CD4-positive, alpha-beta T cell treated with Interleukin-17A for 4 hours (primary cell): ENCODE measurements around the gene KIF12.

ENCODE experiments used
- DNase-seq: peaks from one replicate; pipeline ENCODE4 v3.0.0-alpha.2; 2020; ENCODE audit warnings: mixed read lengths

Gene KIF12

GRCh38 chr9:114123031-114123977 lies 24.2 kb upstream of the KIF12 start:
- DNase-seq, result no peak

GRCh38 chr9:114122136-114123027 lies 23.3 kb upstream of the KIF12 start:
- no peak for DNase-seq

DNA sequence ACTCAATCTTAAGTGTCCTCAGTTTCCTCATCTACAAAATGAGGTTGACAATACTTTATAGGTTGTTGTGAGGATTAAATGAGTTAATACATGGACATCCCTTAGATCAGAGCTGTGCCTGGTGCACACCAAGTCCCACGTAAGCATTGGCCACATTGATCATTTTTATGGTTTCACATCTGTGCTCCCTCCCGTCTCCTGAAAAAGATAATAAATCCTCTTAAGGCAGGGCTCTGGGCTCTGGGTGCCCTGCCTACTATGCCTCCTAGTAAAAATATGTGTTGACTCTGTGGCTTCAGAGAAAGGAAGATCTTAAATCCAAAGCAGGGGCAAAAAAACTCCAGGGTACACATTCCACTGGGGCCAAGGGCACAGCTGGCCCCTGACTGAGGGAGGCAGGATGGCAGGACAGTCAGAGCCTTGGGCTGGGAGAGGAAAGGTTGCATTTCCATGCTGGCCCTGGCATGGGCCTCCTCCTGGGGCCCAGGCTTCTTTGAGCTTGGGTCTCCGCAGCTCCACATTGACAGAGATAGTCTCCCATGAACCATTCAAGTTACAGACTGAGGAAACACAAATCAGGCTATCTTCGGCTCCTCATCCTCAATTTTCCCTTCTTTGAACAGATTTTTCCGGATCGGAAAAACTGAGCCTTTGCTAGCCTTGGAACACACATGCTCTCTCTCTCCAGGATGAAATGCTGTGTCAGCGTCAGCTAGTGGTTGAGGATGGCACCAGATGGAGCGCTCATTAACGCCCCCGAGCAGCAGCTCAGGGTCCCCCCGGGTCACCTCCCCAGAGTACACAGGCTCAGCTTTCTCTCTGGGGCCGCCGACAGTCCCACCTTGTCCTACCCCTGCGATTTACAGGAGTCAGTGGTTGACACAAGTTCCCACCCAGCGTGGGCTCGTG lies 22.4 kb upstream of the KIF12 start:
- DNase-seq, result no peak

- DNase-seq, result no peak
Measured at GRCh38 chr9:114120192-114121014, 21.3 kb upstream of the KIF12 start.

DNA sequence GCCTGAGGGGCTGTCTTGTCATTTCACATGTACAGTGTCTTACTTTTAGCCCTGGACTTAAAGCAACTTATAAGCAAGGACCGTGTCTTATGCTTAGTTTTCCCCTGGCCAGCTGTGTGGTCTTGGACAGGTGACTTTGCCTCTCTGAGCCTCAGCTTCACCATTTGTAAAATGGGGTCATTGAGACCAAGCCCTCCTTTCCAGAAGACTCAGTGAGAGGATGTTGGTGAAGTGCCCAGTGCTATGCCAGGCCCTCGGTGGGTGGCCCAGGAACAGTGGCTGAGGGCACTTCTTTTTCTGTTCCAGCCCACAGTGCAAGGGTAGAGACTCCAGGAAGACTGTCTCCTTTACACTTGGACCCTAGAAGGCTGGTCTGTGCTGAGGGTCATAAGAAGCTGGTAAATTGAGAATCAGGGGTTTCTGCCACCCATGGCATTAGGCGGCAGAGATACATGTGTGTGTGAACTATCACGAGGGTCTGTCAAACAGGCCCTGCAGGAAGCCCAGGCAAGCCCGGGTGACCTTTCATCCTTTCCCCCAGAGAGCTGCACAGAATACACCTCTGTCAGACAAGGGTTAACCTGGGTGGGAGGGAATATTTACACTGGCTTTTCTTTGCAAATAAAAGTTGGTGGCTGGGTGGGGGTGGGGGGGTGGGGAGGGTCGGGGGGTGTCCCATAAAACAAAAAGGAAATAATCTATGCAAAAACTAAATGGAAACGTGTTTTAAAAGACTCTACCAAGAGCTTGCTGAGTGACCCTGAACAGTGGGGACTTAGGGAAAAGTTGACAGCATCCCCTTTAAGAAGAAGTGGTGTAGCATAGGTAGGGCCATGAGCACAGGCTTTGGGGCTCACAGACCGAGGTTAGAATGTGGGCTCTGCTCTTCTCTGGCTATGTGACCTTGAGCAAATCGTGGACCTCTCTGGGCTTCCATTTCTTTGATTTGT lies 20.4 kb upstream of the KIF12 start:
- no peak for DNase-seq

DNA sequence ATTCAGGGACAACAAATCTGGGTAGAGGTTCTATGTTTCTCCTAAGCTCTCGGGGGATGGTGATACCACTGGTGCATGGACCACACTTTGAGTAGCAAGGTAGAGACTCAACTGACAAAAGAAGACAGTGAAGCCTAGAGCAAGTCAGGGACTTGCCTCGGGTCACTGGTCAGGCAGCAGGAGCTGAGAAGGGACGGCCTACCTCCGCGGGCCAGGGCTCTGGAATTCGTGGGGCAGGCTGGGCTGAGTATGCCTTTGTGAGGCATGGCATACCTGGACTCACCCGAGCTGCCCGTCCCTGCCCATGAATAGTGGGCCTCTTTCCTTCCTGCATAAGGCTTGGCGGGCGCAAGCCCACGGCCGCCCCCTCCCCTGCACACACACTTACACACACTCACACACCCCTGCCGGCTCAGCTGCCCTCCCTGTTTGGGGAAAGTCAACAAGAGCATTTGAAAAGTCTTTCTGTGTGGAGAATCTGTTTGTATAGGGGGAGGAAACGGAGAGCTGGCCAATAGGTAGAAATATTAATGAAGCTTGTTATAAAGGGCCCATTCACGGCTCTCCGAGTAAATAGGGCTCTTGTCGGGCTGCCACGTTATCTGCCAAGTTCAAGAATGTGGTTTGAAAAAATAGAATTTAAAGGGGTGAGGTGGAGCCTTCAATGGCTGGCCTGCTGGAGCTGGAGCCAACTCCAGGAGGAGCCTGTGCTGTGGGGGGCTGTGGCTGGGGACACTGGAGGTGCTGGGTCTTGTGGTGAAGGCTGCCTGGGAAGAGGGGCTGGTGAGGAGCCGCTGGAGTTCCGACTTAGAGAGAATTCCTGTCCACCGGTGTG lies 19.1 kb upstream of the KIF12 start:
- DNase-seq, result no peak

DNA sequence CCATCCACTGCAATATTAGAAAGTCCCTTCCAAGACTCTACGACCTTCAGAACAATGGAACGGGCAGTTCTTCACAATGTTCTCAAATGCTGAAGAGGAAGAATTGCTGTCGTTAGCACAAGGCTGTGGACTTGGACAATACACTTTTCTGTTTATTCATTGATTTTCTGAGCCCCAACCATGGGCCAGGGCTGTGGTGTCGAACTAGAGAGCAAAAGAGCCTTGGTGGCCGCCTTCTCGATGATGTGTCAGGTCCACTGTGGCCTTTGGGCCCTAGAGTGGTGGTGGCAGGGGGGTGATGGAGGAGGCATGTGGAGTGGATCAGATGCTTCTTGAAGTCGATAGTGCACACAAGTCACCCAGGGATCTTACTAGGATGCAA lies 18.5 kb upstream of the KIF12 start:
- no peak for DNase-seq

GRCh38 chr9:114116126-114116747 lies 17.1 kb upstream of the KIF12 start:
- no peak for DNase-seq

DNA sequence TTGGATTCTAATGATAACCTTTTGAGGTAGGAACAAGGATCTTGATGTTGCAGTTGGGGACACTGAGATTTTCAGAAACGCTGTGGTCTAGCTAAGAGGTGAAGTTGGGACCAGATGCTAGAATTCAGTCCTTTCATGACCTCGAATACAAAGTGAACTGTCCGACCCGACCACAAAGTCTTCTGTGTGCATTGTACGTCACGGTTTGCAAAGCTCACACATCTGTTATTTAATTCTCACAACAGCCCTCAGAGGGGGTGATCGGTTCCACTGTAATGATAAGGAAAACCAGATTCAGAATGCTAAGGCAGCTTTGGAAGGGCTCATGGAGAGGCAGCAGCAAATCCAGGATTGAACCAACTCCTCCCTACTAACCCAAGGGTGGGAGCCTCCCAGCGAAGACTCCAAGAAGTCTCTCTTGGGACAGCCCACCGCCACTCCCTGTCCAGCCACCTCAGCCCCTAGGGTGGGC lies 16.6 kb upstream of the KIF12 start:
- no peak for DNase-seq

- no peak for DNase-seq
Measured at GRCh38 chr9:114114364-114114763, 15.3 kb upstream of the KIF12 start.

DNA sequence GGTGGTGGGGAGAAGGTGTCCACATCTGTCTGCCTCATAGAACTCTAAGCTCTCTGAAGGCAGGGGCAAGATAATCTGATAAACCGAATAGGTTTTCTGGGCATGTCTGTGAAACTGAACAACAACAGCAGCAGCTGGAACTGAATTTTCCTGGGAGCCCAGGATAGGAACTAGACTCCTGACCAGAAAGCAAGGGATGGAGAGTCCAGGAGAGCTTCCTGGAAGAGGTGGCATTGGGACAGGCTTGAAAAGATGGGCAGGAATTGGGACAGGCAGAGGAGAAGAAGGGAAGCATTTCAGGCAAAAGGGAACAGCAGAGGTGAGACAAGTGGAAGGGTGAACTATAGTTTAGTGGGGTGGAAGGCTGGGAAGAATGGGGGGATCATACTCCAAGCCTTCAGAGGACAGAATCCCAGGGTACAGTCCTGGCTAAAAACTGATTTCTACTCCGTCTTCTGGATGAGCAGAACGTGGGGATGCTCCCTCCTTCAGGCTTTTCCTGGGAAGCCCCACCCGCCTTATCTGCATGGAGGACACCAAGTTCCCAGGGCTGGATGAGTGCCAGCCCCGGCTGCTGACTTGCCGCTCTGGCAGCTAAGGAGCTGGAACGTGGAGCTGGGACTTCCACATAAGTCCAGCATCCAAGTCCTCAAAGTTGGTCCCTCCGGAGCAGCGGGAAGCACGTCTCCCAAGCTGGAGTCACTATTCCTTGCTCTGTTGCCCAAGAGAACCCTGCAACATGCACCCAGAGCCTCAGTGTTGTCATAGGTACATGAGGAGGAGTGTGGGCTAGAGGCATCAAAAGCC lies 13.9 kb upstream of the KIF12 start:
- no peak for DNase-seq

DNA sequence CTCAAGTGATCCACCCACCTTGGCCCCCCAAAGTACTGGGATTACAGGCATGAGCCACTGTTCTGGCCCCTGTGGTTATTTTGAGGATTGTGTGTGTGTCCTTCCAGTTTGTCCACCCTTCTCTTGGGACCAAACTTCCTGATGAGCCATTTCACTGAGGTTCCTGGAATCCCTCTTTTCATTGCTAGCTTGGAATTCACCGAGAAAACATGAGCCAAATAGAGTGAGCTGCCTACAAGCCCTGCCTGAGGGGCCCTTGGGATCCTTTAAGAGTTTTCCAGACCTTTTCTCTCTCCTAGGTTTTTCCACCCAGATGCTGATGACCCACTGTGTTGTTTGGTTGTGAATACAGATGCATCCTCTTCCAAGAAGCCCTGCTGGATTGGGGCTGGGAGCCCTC lies 13.2 kb upstream of the KIF12 start:
- no peak for DNase-seq

- no peak for DNase-seq
Measured at GRCh38 chr9:114110180-114110579, 11.1 kb upstream of the KIF12 start.

DNA sequence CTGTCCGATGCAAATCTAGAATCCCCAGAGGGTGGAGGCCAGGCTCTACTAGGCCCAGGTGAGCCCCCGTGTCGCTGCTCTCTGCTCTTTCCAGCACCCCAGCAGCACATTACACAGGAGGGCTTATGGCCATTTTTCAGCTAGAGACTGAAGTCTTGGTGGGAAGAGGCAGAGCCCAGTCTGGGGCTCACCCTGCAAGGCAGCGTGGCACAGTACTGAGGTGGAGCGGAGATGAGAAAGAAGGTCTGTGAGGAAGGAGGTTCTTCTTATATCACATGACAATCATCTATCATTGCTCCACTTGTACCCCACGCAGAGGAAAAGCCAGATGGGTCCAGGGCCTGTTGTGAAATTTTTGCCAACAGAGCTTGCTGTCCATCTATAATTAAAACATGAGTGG lies 10.0 kb upstream of the KIF12 start:
- no peak for DNase-seq

DNA sequence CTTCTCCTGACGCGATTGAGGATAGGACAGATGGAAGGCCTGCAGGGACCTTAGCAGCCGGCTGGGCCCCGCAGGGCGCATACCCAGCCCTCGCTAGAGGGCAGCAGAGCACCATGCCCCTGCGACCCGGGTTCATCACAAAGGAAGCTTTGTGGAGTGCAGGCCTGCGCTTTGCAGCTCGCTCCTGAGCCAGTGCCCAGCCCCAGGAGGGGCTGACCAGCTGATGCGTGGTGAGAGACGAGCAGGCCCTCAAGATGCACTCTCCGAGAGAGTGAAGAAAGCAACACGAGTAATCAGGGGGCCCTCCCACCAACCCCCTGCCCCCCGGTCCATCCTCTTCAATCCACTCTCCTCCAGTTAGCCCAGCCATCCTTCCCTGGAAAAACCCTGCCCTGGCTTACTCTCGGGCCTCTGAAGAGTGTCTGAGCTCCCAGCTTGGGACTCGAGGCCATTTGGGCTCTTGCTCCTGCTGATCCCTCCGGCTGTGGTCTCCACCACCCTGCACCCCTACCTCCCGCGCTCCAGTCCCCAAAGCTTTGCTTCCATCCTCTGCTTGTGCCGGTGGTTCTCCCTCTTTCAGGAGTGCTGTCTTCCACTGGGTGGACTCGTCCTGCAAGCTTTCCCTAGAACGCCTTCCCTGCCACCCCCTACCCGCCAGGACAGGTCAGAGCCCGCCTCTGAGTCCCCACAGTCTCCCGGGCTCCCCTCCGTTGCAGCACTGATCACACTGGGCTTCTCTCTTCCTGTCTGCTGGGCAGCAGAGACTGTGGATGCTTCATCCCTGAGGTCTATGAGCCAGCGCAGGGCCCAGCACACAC lies 9.1 kb upstream of the KIF12 start:
- DNase-seq, result peak; percentile 55

GRCh38 chr9:114107286-114108001 lies 8.4 kb upstream of the KIF12 start:
- DNase-seq, result no peak

DNA sequence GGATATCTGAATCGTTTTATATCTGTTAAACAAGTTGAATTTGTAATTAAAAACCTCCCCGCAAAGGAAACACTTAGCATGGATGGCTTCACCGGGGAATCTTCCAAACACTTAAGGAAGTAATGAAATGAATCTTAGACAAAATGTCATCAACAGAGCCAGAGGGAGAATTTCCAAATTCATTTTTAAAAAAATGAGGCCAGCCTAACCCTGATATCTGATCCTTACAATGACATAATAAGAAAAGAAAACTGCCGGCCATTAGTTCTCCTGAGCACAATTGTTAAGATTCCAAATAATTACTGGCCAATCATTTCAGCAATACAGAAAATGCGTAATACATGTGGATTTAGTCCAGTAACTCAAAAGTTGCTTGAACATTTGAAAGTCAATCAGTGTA lies 6.1 kb upstream of the KIF12 start:
- no peak for DNase-seq
